Astrocyte of the cerebellum (primary cell): ENCODE results near the gene RAC2.
A peak's percentile ranks its signal among the peaks of the same experiment; 100 is the strongest.

Source experiments
- DNase-seq: peaks from one replicate; pipeline ENCODE4 v3.0.0-alpha.2; 2011; ENCODE audit warnings: low read depth
- H3K4me3 ChIP-seq: 2 replicates; pipeline ENCODE4 v1.5.1; 2011; ENCODE audit warnings: mild to moderate bottlenecking, low read depth, low read length, moderate library complexity
- in situ Hi-C: cut with HindIII; loops from 2 replicates; pipeline ENCODE4 v1.10.0; 2017; ENCODE audit warnings: low sequenced_read_pairs
- TF ChIP-seq, protein P1 (sequence below): IDR thresholded peaks from 2 replicates; pipeline ENCODE4 v1.5.1; 2012; ENCODE audit warnings: low read length, low read depth, moderate library complexity, mild to moderate bottlenecking; ENCODE audit errors: missing control alignments

RAC2 gene

DNA sequence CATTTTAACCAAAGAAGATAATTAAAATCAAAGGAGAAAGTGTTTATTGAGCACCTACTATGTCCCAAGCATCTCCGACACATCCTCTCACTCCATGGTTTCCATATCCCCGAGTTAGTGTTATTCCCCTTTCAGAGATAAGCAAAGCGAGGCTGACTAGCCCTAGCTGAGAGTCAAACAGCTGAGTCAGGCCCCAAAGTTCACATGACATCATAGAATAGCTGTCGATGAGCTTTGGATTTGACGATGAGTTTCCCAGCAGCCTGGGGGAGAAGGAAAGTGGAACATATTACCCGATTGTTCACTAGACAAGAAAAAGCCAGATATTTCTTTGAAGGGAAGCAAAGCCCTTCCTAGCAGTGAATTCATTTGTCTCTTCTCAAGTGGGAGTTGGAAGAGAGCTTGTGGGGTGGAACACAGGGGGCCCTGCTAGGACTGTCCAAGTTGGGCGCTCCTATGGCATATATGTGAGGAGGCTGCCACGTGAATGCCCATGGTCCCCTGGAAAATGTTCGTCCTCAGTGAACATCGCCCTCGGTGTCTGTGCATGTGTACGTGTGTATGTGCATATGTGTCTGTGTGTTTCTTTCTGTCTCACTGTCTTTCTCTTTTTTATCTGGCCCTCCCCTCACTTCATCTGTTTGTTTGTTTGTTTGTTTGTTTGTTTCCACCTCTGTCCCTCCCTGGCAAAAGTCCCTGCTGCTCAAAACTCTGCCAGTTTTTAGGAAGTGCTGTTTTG is 37.7 kb upstream of the RAC2 start:
- in situ Hi-C loops: no loop called here
- TF ChIP-seq, protein P1, sequence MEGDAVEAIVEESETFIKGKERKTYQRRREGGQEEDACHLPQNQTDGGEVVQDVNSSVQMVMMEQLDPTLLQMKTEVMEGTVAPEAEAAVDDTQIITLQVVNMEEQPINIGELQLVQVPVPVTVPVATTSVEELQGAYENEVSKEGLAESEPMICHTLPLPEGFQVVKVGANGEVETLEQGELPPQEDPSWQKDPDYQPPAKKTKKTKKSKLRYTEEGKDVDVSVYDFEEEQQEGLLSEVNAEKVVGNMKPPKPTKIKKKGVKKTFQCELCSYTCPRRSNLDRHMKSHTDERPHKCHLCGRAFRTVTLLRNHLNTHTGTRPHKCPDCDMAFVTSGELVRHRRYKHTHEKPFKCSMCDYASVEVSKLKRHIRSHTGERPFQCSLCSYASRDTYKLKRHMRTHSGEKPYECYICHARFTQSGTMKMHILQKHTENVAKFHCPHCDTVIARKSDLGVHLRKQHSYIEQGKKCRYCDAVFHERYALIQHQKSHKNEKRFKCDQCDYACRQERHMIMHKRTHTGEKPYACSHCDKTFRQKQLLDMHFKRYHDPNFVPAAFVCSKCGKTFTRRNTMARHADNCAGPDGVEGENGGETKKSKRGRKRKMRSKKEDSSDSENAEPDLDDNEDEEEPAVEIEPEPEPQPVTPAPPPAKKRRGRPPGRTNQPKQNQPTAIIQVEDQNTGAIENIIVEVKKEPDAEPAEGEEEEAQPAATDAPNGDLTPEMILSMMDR: no peak
- H3K4me3 ChIP-seq: no peak overlapping the region
- no peak for DNase-seq

DNA sequence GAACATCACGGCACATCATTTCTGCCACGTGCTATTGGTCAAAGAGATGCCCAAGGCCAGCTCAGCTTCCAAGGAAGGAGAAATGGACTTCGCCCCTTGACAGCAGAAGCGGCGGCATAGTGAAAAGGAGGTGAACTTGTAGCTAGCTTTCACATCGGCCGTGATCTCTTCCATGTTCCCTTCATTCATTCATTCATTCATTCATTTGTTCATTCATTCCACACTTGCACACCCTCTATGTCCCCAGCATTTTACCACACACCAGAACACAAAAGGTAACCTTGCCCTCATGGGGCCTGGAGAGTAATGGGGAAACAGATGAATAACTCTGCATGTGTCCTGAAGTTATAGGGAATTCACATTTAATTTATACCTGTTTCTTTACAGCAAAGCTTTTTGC is 37.1 kb upstream of the RAC2 start:
- H3K4me3 ChIP-seq: no peak overlapping the region
- TF ChIP-seq, protein P1: no peak
- no peak for DNase-seq
- in situ Hi-C loops: no loop called here

GRCh38 chr22:37280718-37281117 is 36.6 kb upstream of the RAC2 start:
- in situ Hi-C loops: no loop called here
- no peak overlapping the region for H3K4me3 ChIP-seq
- TF ChIP-seq, protein P1: no peak
- DNase-seq: no peak

- DNase-seq: peak; percentile 49
- TF ChIP-seq, protein P1: no peak
- in situ Hi-C loops: no loop called here
- H3K4me3 ChIP-seq: no peak overlapping the region
Measured at GRCh38 chr22:37279331-37280181, 35.5 kb upstream of the RAC2 start.

- H3K4me3 ChIP-seq: no peak overlapping the region
- in situ Hi-C loops: no loop called here
- no peak for DNase-seq
- TF ChIP-seq, protein P1: no peak
Measured at GRCh38 chr22:37278261-37278660, 34.2 kb upstream of the RAC2 start.

- in situ Hi-C loops: no loop called here
- TF ChIP-seq, protein P1: no peak
- DNase-seq: no peak
- no peak overlapping the region for H3K4me3 ChIP-seq
Measured at GRCh38 chr22:37277384-37277783, 33.3 kb upstream of the RAC2 start.
